Parathyroid adenoma (tissue), 2 donors: Measurements from ENCODE around the gene BPIFB4.

ENCODE experiments used
- H2AFZ ChIP-seq: fragments of 300-600 bp; sonication (generic); one replicate; pipeline ENCODE4 v1.7.0; 2017; ENCODE audit warnings: antibody characterized with exemption, mild to moderate bottlenecking
- H3K27ac ChIP-seq: fragments of 300-600 bp; sonication (generic); one replicate; pipeline ENCODE4 v1.7.0; 2017
- H3K27me3 ChIP-seq: fragments of 300-600 bp; sonication (generic); one replicate; pipeline ENCODE4 v1.7.0; 2017; ENCODE audit warnings: low read length; ENCODE audit not compliant: control insufficient read depth, insufficient read depth
- H3K36me3 ChIP-seq: fragments of 300-600 bp; sonication (generic); one replicate; pipeline ENCODE4 v1.7.0; 2017; ENCODE audit warnings: low read length; ENCODE audit not compliant: control insufficient read depth, insufficient read depth
- H3K4me1 ChIP-seq: fragments of 300-600 bp; sonication (generic); one replicate; pipeline ENCODE4 v1.7.0; 2017; ENCODE audit warnings: control low read depth
- H3K4me2 ChIP-seq: fragments of 300-600 bp; sonication (generic); one replicate; pipeline ENCODE4 v1.7.0; 2017; ENCODE audit warnings: low read length
- H3K4me3 ChIP-seq: fragments of 300-600 bp; sonication (generic); one replicate; pipeline ENCODE4 v1.7.0; 2017; ENCODE audit warnings: low read depth, low read length
- H3K79me2 ChIP-seq: fragments of 300-600 bp; sonication (generic); one replicate; pipeline ENCODE4 v1.7.0; 2017; ENCODE audit warnings: control low read depth
- H3K9ac ChIP-seq: fragments of 300-600 bp; sonication (generic); one replicate; pipeline ENCODE4 v1.7.0; 2017; ENCODE audit warnings: mild to moderate bottlenecking
- H3K9me3 ChIP-seq: fragments of 300-600 bp; sonication (generic); one replicate; pipeline ENCODE4 v1.7.0; 2017; ENCODE audit warnings: low read length; ENCODE audit not compliant: control insufficient read depth
- CTCF ChIP-seq: fragments of 300-600 bp; sonication (generic); IDR thresholded peaks from one replicate; pipeline ENCODE4 v1.7.0; 2017; ENCODE audit warnings: antibody characterized with exemption, mild to moderate bottlenecking
- donor health status: primary hyperparathyroidism.

Gene BPIFB4

GRCh38 chr20:33079259-33079658 lies at the start of gene BPIFB4:
Gene BPIFB4, plus strand, starts transcription at chr20:33079643. Its CDS starts 1,884 bp downstream, at chr20:33081527.
- Histone ChIP-seq H2AFZ (no peak within 1 kb of the TSS), H3K27ac (no peak within 1 kb of the TSS), H3K4me2 (no peak within 1 kb of the TSS), H3K79me2 (no peaks in the 10 kb centered on the region), H3K4me1 (no peaks in the 10 kb centered on the region), H3K36me3 (no peaks in the 10 kb centered on the region), H3K27me3 (no peaks in the 10 kb centered on the region), H3K9me3 (no peaks in the 10 kb centered on the region), H3K4me3 (no peak within 1 kb of the TSS), H3K9ac (no peak within 1 kb of the TSS)
- TF ChIP-seq CTCF = no peak

GRCh38 chr20:33030076-33030475 lies 49.4 kb upstream of the BPIFB4 start:
- no peaks in the 10 kb centered on the region for H3K4me1 ChIP-seq
- no peaks in the 10 kb centered on the region for H3K9me3 ChIP-seq
- TF ChIP-seq CTCF = no peak
- H3K27ac ChIP-seq = no peak overlapping the region
- peaks cover 3% of the 10 kb centered on the region for H3K27me3 ChIP-seq
- H3K36me3 ChIP-seq = no peaks in the 10 kb centered on the region
- no peaks in the 10 kb centered on the region for H3K79me2 ChIP-seq
- no peak overlapping the region for H3K4me2 ChIP-seq
- no peak overlapping the region for H3K9ac ChIP-seq
- H3K4me3 ChIP-seq = no peak overlapping the region
- H2AFZ ChIP-seq = no peak overlapping the region

GRCh38 chr20:33030569-33030968 lies 48.9 kb upstream of the BPIFB4 start:
- H2AFZ ChIP-seq = no peak overlapping the region
- peaks cover 3% of the 10 kb centered on the region for H3K27me3 ChIP-seq
- H3K4me1 ChIP-seq = no peaks in the 10 kb centered on the region
- no peak overlapping the region for H3K27ac ChIP-seq
- H3K4me3 ChIP-seq = no peak overlapping the region
- H3K9me3 ChIP-seq = no peaks in the 10 kb centered on the region
- H3K79me2 ChIP-seq = no peaks in the 10 kb centered on the region
- H3K4me2 ChIP-seq = no peak overlapping the region
- H3K9ac ChIP-seq = no peak overlapping the region
- no peak for TF ChIP-seq CTCF
- no peaks in the 10 kb centered on the region for H3K36me3 ChIP-seq

GRCh38 chr20:33031531-33031930 lies 47.9 kb upstream of the BPIFB4 start, which contains the start of gene BPIFB6:
Gene BPIFB6, plus strand, starts transcription at chr20:33031648. Its CDS starts 0 bp downstream, at chr20:33031648.
- no peak for TF ChIP-seq CTCF
- Histone ChIP-seq H3K4me3 (no peak within 1 kb of the TSS), H3K4me1 (no peaks in the 10 kb centered on the region), H2AFZ (no peak within 1 kb of the TSS), H3K9ac (no peak within 1 kb of the TSS), H3K79me2 (no peaks in the 10 kb centered on the region), H3K27ac (no peak within 1 kb of the TSS), H3K36me3 (no peaks in the 10 kb centered on the region), H3K4me2 (no peak within 1 kb of the TSS), H3K27me3 (peaks cover 3% of the 10 kb centered on the region), H3K9me3 (no peaks in the 10 kb centered on the region)

- Histone ChIP-seq H3K4me3 (no peak overlapping the region), H3K4me1 (no peaks in the 10 kb centered on the region), H3K79me2 (no peaks in the 10 kb centered on the region), H3K27ac (no peak overlapping the region), H3K27me3 (no peaks in the 10 kb centered on the region), H3K4me2 (no peak overlapping the region), H3K36me3 (no peaks in the 10 kb centered on the region), H3K9ac (no peak overlapping the region), H3K9me3 (no peaks in the 10 kb centered on the region), H2AFZ (no peak overlapping the region)
- no peak for TF ChIP-seq CTCF
These were observed 46.9 kb upstream of the BPIFB4 start for GRCh38 chr20:33032555-33032954.
